Upper lobe of right lung (tissue), 1 donor: ENCODE measurements around the gene TMEM131. TPM values are rescaled to one million over a fixed set of nuclear protein-coding genes. Genes with fewer than 3 reads are reported as not detected.

Experiments used
- ATAC-seq: fragments of 200-7000 bp; cut with Tn5 transposase; one replicate; pipeline ENCODE4 v1.9.1; 2020; ENCODE audit warnings: mild to moderate bottlenecking, moderate library complexity
- DNase-seq: peaks from one replicate; pipeline ENCODE4 v3.0.0-alpha.2; 2020
- H3K27ac ChIP-seq: fragments of 200-600 bp; one replicate; pipeline ENCODE4 v1.8.0; 2022
- H3K27me3 ChIP-seq: fragments of 200-600 bp; one replicate; pipeline ENCODE4 v1.8.0; 2022; ENCODE audit warnings: mild to moderate bottlenecking
- H3K36me3 ChIP-seq: fragments of 200-600 bp; one replicate; pipeline ENCODE4 v1.8.0; 2022
- H3K4me1 ChIP-seq: fragments of 200-600 bp; one replicate; pipeline ENCODE4 v1.8.0; 2022
- H3K4me3 ChIP-seq: fragments of 200-600 bp; one replicate; pipeline ENCODE4 v1.8.0; 2022; ENCODE audit warnings: mild to moderate bottlenecking
- H3K9me3 ChIP-seq: fragments of 200-600 bp; one replicate; pipeline ENCODE4 v1.8.0; 2022
- intact Hi-C: fragments of 100-400 bp; cut with DNase I; formaldehyde crosslinking; loops from one replicate; pipeline ENCODE4 v1.11.0; 2022
- total RNA-seq: library from RNA; stranded (reverse); fragmentation: NEBNext Ultra II Directional; extraction: Animal tissue kit (Norgen Biotek cat#: 25700); gene quantifications from one replicate; pipeline ENCODE4 v1.2.1, GENCODE V29; 2021
- TF ChIP-seq, protein P1 (sequence below): fragments of 200-600 bp; IDR thresholded peaks from one replicate; pipeline ENCODE4 v1.8.0; 2022; ENCODE audit warnings: antibody characterized with exemption
- donor health status: DM: no; HTN: yes; CAD: no; lungs with severe emphysema.

TMEM131 gene
- total RNA-seq, 1 donor from 2014 or later, result 43.3 TPM

DNA sequence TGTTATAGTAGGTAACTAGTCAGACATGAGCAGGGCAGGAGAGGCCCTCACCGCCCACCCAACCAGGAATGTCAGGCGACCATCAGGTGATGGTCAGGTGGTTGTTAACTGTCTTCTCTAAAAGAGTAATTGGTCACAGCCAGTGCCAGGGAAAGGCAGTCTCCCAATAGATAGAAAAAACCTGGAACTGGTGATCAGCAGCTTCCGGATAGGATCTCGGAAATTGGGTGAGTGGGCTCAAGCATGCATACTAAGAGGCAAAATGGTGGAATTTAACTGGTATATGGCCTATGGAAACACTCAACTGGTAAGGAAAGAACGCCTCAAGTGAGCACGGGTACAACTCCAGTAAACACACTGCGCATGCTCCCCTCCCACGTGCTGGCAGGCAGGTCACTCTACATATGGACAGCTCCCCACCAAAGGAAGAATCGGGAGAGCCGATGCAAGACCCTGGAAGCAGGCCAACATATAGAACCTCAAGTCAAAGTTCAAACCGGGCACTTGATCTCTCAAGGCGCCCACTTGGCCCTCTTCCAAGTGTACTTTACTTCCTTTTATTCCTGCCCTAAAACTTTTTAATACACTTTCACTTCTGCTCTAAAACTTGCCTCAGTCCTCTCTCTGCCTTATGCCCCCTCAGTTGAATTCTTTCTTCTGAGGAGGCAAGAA is 43.5 kb upstream of the TMEM131 start:
- H3K27me3 ChIP-seq, result no peaks in the 10 kb centered on the region
- no peak for DNase-seq
- intact Hi-C loops, result no loop called here
- peak; percentile 44 for ATAC-seq
- H3K4me1 ChIP-seq, result no peaks in the 10 kb centered on the region
- no peaks in the 10 kb centered on the region for H3K36me3 ChIP-seq
- H3K9me3 ChIP-seq, result peaks cover 10% of the 10 kb centered on the region
- H3K27ac ChIP-seq, result no peak overlapping the region
- TF ChIP-seq, protein P1, sequence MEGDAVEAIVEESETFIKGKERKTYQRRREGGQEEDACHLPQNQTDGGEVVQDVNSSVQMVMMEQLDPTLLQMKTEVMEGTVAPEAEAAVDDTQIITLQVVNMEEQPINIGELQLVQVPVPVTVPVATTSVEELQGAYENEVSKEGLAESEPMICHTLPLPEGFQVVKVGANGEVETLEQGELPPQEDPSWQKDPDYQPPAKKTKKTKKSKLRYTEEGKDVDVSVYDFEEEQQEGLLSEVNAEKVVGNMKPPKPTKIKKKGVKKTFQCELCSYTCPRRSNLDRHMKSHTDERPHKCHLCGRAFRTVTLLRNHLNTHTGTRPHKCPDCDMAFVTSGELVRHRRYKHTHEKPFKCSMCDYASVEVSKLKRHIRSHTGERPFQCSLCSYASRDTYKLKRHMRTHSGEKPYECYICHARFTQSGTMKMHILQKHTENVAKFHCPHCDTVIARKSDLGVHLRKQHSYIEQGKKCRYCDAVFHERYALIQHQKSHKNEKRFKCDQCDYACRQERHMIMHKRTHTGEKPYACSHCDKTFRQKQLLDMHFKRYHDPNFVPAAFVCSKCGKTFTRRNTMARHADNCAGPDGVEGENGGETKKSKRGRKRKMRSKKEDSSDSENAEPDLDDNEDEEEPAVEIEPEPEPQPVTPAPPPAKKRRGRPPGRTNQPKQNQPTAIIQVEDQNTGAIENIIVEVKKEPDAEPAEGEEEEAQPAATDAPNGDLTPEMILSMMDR, result no peak
- no peak overlapping the region for H3K4me3 ChIP-seq

DNA sequence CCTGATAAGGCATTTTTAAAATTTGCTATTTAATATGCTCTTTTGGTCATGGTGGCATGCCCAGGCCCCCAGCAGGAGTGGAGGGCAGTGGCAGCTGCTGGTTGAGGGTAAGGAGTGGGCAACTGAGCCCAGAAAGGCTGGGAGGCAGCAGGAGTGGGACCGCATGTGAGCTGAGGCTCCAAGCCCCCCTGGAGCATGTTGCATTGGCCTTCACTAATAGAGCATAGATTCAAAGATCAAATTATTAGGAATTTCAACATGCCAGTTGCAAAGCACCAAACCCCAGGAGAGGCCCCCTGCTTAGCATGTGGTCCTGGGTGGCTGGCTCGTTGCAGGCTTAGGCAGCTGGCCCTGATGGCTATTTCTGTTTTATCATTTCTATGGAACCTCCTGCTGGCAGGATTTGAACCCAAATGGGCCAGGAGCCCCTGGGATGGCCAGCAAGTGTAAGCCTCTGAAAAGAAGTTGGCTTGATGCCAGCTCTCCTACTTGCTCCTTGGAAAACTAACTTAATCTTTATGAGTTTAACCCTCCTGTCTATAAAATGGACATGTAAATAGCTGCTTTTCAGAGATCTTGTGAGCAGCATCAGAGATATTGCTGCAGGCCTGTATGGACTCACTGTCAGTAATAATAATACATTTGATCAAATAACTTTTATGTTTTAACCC is 42.1 kb upstream of the TMEM131 start:
- Histone ChIP-seq H3K4me3 (no peak overlapping the region), H3K4me1 (no peaks in the 10 kb centered on the region), H3K36me3 (no peaks in the 10 kb centered on the region), H3K27ac (no peak overlapping the region), H3K27me3 (no peaks in the 10 kb centered on the region), H3K9me3 (no peaks in the 10 kb centered on the region)
- TF ChIP-seq, protein P1, result no peak
- DNase-seq (no peak), ATAC-seq (no peak)
- intact Hi-C loops, result no loop called here

DNA sequence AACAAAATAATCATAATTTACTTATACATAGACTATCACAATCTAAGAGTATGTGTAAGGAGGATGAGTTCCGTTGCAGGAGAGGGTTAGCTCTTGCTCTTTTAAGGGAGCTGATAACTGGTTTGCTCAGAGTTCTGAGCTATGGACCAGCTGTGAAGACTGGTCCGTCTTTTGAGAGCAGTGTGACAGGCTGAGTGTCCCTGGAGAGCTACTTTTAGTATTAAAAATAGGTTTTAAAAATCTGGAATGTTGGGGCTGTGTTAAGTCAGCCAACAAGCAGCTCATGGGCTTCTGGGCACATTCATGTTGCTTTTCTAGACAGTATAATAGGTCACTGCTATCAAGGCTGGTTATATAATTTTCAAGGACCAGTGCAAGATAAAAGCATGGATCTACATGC is 41.5 kb upstream of the TMEM131 start:
- TF ChIP-seq, protein P1, result no peak

DNA sequence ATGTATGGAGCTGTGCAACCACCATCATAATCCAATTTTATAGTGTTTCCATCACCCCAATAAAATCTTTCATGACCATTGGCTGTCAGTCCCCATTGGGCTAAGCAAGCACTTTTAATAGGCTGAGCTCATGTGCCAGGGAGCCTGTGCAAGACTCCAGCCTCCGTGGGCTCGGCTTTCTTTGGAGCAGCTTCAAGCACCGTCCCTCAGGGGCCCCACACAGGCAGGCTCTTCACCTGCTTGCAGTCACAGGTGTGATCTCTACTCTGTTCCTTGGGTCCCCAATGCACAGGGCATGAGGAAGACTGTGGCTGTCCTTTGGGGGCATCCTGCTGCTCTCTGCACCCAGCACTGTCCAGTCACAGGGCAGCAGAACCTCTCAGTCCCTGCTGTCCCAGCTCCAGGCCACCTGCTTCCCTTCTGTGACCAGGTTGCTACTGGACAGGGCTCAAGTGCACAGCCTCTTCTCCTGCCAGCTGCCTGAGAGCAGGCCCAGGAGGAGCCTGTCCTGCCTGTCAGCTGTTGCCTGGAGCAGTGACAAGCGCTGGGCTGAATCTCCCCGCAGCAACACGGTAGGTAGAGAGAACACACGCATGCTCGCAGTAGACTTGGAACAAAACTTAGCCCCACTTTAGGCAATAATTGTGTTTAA is 40.7 kb upstream of the TMEM131 start:
- Histone ChIP-seq H3K36me3 (no peaks in the 10 kb centered on the region), H3K9me3 (no peaks in the 10 kb centered on the region), H3K4me1 (no peaks in the 10 kb centered on the region), H3K27me3 (no peaks in the 10 kb centered on the region), H3K4me3 (no peak overlapping the region), H3K27ac (no peak overlapping the region)
- intact Hi-C loops, result no loop called here
- TF ChIP-seq, protein P1, result no peak
- peak; percentile 77 for ATAC-seq
- peak; percentile 66 for DNase-seq

More for the DNA sequence above, 41.5 kb upstream of the TMEM131 start:
- no peak overlapping the region for H3K27ac ChIP-seq
- intact Hi-C loops, result no loop called here
- no peak for ATAC-seq
- H3K4me1 ChIP-seq, result no peaks in the 10 kb centered on the region
- H3K9me3 ChIP-seq, result no peaks in the 10 kb centered on the region
- H3K27me3 ChIP-seq, result no peaks in the 10 kb centered on the region
- H3K36me3 ChIP-seq, result no peaks in the 10 kb centered on the region
- no peak overlapping the region for H3K4me3 ChIP-seq
- DNase-seq, result no peak

DNA sequence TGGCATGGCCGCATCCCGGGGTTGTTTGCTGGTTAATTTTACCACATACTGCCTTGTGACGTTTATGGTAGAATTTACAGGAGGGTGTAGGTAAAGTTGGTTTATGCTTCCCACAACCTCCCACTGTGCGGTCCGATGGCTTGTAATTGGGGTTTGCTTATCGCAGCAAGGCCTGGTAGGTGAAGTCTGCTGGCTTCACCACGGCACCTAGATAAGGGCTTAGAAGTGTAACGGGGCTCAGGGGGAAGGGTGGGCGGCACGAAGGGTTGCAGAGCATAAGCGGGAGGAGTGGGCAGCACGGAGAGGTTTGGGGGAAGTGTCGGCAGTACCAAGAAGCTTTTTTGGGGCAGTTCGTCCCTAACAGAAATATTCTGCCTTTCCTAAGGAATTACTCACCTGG is 39.0 kb upstream of the TMEM131 start:
- H3K36me3 ChIP-seq, result no peaks in the 10 kb centered on the region
- DNase-seq, result no peak
- TF ChIP-seq, protein P1, result no peak
- no peak for ATAC-seq
- intact Hi-C loops, result no loop called here
- no peaks in the 10 kb centered on the region for H3K9me3 ChIP-seq
- no peak overlapping the region for H3K27ac ChIP-seq
- no peaks in the 10 kb centered on the region for H3K27me3 ChIP-seq
- H3K4me3 ChIP-seq, result no peak overlapping the region
- no peaks in the 10 kb centered on the region for H3K4me1 ChIP-seq
